SH-SY5Y (cell line): ENCODE results near the gene STK17B.

Experiments used
- GATA2 ChIP-seq: IDR thresholded peaks from 2 replicates; pipeline ENCODE4 v1.6.1; 2011; ENCODE audit warnings: mild to moderate bottlenecking, low read depth, low read length
- GATA3 ChIP-seq: IDR thresholded peaks from 2 replicates; pipeline ENCODE4 v1.6.1; 2011; ENCODE audit warnings: low read depth, mild to moderate bottlenecking, low read length, moderate library complexity

GRCh38 chr2:196186266-196186980, 15.0 kb upstream of the STK17B start:
- no peak for TF ChIP-seq GATA2
- TF ChIP-seq GATA3: no peak
